ENCODE results near the gene C10orf120. TPM values are rescaled to one million over a fixed set of nuclear protein-coding genes. Genes with fewer than 3 reads are reported as not detected.

Gene C10orf120
- total RNA-seq, 1 experiment from 2014 or later, result not detected

Other genes starting within 250 kb of the C10orf120 start
- gene ARMS2, start 245.2 kb downstream of the C10orf120 start, total RNA-seq (2014; rRNA removed; shearing (Covaris generic)), result not detected in 2 replicates
- gene HTRA1, start 238.3 kb downstream of the C10orf120 start, total RNA-seq (2014; rRNA removed; shearing (Covaris generic)), result 4.5 and 9.2 TPM in 2 replicates
- not detected in 2 replicates for gene DMBT1, start 139.1 kb downstream of the C10orf120 start, total RNA-seq (2014; rRNA removed; shearing (Covaris generic))
- 1.7 and 1.8 TPM in 2 replicates for gene CUZD1, start 146.0 kb upstream of the C10orf120 start, total RNA-seq (2014; rRNA removed; shearing (Covaris generic))
- gene FAM24B, start 179.7 kb upstream of the C10orf120 start, total RNA-seq (2014; rRNA removed; shearing (Covaris generic)), result 2.6 and 4.3 TPM in 2 replicates
- gene FAM24A, start 210.8 kb upstream of the C10orf120 start, total RNA-seq (2014; rRNA removed; shearing (Covaris generic)), result not detected in 2 replicates

Data from G401 (cell line).